ENCODE results near the gene MEDAG. TPM values are rescaled to one million over a fixed set of nuclear protein-coding genes. Genes with fewer than 3 reads are reported as not detected.

The MEDAG gene
- total RNA-seq, 1 experiment from 2014 or later: 1.6 TPM

DNA sequence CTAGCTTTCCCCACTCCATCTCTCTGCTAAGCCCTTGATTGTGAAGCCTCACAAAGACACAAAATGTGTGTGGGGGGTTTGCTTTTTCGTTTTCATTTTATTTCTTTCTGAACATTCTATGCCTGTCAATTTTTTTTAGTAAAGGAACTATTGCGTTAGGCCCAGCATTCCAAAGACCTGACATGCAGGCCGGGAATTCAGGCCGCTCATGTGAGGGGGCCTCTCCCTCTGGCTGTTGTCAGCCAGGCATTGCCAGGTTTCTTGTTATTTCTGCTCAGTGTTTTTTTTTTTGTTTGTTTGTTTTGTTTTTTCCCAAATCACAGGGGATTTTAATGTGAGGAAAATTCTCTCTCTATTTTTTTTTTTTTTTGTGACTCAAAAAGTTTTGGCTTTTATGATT, 10.3 kb upstream of the MEDAG start:
- Mint-ChIP-seq H3K9me3 (ENCODE audit: low read depth, unreplicated experiment) (no peaks in the 10 kb centered on the region), H3K27me3 (ENCODE audit: unreplicated experiment) (peaks cover 8% of the 10 kb centered on the region), H3K36me3 (ENCODE audit: insufficient read depth, unreplicated experiment) (no peaks in the 10 kb centered on the region), H3K27ac (ENCODE audit: unreplicated experiment) (no peak overlapping the region), H3K4me1 (ENCODE audit: low read depth, unreplicated experiment) (peaks cover 9% of the 10 kb centered on the region), H3K4me3 (ENCODE audit: low read depth, unreplicated experiment) (no peak overlapping the region)
- intact Hi-C loops (cut with micrococcal nuclease; ENCODE audit: unreplicated experiment): no loop called here
- BruUV-seq (replicated peaks): no TSS peak
- CTCF ChIA-PET: no interaction called here
- no peak for DNase-seq
- TF ChIP-seq, protein P1, sequence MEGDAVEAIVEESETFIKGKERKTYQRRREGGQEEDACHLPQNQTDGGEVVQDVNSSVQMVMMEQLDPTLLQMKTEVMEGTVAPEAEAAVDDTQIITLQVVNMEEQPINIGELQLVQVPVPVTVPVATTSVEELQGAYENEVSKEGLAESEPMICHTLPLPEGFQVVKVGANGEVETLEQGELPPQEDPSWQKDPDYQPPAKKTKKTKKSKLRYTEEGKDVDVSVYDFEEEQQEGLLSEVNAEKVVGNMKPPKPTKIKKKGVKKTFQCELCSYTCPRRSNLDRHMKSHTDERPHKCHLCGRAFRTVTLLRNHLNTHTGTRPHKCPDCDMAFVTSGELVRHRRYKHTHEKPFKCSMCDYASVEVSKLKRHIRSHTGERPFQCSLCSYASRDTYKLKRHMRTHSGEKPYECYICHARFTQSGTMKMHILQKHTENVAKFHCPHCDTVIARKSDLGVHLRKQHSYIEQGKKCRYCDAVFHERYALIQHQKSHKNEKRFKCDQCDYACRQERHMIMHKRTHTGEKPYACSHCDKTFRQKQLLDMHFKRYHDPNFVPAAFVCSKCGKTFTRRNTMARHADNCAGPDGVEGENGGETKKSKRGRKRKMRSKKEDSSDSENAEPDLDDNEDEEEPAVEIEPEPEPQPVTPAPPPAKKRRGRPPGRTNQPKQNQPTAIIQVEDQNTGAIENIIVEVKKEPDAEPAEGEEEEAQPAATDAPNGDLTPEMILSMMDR (IDR thresholded peaks at IDR 0.05; ENCODE audit: unreplicated experiment): no peak

DNA sequence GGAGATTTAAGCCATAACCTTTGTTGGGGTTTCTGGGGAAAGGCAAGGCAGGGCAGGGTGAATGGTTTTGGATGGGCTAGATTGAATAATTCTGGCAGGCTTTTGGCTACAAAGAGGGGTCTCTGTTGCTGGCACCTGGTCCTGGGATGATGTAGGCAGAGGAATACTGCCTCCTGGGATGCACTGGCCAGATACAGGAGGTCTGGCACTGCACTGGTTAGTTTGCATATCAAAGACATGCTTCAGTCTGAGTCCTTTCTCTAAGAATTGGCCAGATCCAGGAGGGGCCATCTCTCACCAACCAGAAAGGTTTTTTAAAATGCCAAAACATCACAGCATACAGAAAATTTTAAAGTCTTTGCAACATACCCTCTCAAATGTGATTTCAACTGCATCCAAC, 8.0 kb upstream of the MEDAG start:
- BruUV-seq (replicated peaks): no TSS peak
- TF ChIP-seq, protein P1 (IDR thresholded peaks at IDR 0.05; ENCODE audit: unreplicated experiment): no peak
- H3K4me3 Mint-ChIP-seq (ENCODE audit: low read depth, unreplicated experiment): no peak overlapping the region
- peaks cover 20% of the 10 kb centered on the region for H3K27me3 Mint-ChIP-seq (ENCODE audit: unreplicated experiment)
- no peak for DNase-seq
- H3K27ac Mint-ChIP-seq (ENCODE audit: unreplicated experiment): no peak overlapping the region
- CTCF ChIA-PET: no interaction called here
- intact Hi-C loops (cut with micrococcal nuclease; ENCODE audit: unreplicated experiment): no loop called here
- H3K9me3 Mint-ChIP-seq (ENCODE audit: low read depth, unreplicated experiment): no peaks in the 10 kb centered on the region
- H3K36me3 Mint-ChIP-seq (ENCODE audit: insufficient read depth, unreplicated experiment): no peaks in the 10 kb centered on the region
- H3K4me1 Mint-ChIP-seq (ENCODE audit: low read depth, unreplicated experiment): peaks cover 9% of the 10 kb centered on the region

DNA sequence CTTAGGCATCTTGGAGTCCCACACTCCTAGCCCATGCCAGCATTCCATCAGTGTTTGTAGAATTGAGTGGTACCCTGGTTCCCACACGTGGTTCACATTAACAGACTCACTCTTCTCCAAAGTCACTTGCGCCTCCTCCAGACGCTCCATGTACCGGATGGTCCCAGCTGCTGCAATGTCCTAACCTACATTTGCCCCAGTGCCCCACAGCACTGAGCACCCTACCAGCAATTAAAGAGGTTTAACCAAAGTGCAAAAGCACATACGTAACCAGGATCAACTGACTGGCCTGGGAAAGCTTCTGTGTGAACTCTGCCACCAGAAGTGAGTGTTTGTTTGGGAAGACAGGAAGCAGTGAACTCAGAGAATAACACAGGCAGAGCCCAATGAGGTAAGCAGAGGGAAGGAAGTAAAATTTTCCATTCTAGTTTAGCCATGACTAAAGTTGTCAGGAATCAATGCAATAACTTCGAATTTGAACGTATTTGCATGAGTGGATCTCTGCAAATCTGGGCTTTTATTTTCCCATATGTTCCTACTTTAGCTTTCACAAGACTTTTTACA, 7.3 kb upstream of the MEDAG start:
- no peaks in the 10 kb centered on the region for H3K9me3 Mint-ChIP-seq (ENCODE audit: low read depth, unreplicated experiment)
- no peak for DNase-seq
- intact Hi-C loops (cut with micrococcal nuclease; ENCODE audit: unreplicated experiment): no loop called here
- H3K27ac Mint-ChIP-seq (ENCODE audit: unreplicated experiment): no peak overlapping the region
- H3K4me3 Mint-ChIP-seq (ENCODE audit: low read depth, unreplicated experiment): no peak overlapping the region
- peaks cover 9% of the 10 kb centered on the region for H3K4me1 Mint-ChIP-seq (ENCODE audit: low read depth, unreplicated experiment)
- no TSS peak for BruUV-seq (replicated peaks)
- TF ChIP-seq, protein P1 (IDR thresholded peaks at IDR 0.05; ENCODE audit: unreplicated experiment): no peak
- H3K36me3 Mint-ChIP-seq (ENCODE audit: insufficient read depth, unreplicated experiment): no peaks in the 10 kb centered on the region
- CTCF ChIA-PET: no interaction called here
- peaks cover 25% of the 10 kb centered on the region for H3K27me3 Mint-ChIP-seq (ENCODE audit: unreplicated experiment)

DNA sequence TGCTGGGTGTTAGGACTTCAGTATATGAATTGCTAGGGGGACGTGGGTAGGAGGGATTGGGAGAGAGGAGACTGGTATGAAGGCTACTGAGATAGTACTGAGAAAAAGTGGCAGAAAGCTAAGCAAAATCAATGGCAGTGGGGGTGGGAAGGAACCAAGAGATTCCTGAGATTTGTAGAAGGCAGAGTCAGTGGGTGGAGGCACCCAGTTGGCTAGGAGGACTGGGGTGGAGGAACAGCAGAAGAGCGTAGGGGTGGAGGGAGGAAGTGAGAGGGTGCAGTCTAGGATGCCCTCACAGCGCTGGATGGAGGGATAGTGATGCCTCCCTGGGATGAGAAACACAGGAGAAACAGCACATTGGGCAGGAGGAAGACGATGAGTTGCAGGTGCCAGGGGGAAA, 5.6 kb upstream of the MEDAG start:
- peaks cover 12% of the 10 kb centered on the region for H3K4me1 Mint-ChIP-seq (ENCODE audit: low read depth, unreplicated experiment)
- no peaks in the 10 kb centered on the region for H3K9me3 Mint-ChIP-seq (ENCODE audit: low read depth, unreplicated experiment)
- no TSS peak for BruUV-seq (replicated peaks)
- H3K27me3 Mint-ChIP-seq (ENCODE audit: unreplicated experiment): peaks cover 42% of the 10 kb centered on the region
- peaks cover 2% of the 10 kb centered on the region for H3K36me3 Mint-ChIP-seq (ENCODE audit: insufficient read depth, unreplicated experiment)
- peak overlapping the region; percentile 3 for H3K27ac Mint-ChIP-seq (ENCODE audit: unreplicated experiment)
- intact Hi-C loops (cut with micrococcal nuclease; ENCODE audit: unreplicated experiment): no loop called here
- DNase-seq: no peak
- H3K4me3 Mint-ChIP-seq (ENCODE audit: low read depth, unreplicated experiment): no peak overlapping the region
- CTCF ChIA-PET: no interaction called here
- TF ChIP-seq, protein P1 (IDR thresholded peaks at IDR 0.05; ENCODE audit: unreplicated experiment): no peak
